Esophagus muscularis mucosa (tissue), 4 donors: ENCODE results near the gene ZNF3. TPM values are rescaled to one million over a fixed set of nuclear protein-coding genes. Genes with fewer than 3 reads are reported as not detected.

Source experiments
- DNase-seq: peaks from one replicate; pipeline ENCODE4 v3.0.0-alpha.2; 2017; ENCODE audit errors: extremely low spot score
- H3K27ac ChIP-seq, 4 donors: fragments of 200-600 bp; sonication (generic); replicated peaks in 1 of 4; 1 replicate in 3 of 4; 2 replicates in 1 of 4; pipeline ENCODE4 v1.5.1; 2016 to 2019; ENCODE audit warnings: mild to moderate bottlenecking in 1 of 4
- H3K27me3 ChIP-seq, 4 donors: fragments of 200-600 bp; sonication (generic); one replicate each; pipeline versions ENCODE4 v1.5.1 to v1.6.0; 2016 to 2019
- H3K36me3 ChIP-seq, 4 donors: fragments of 200-600 bp; sonication (generic); one replicate each; pipeline ENCODE4 v1.5.1; 2016 to 2019
- H3K4me1 ChIP-seq, 4 donors: fragments of 200-600 bp; sonication (generic); one replicate each; pipeline ENCODE4 v1.5.1; 2016 to 2019
- H3K4me3 ChIP-seq, 4 donors: fragments of 200-600 bp; sonication (generic); 1 replicate in 2 of 4; 2 replicates in 2 of 4; pipeline ENCODE4 v1.5.1; 2016 to 2019; ENCODE audit warnings: mild to moderate bottlenecking in 4 of 4, moderate library complexity in 1 of 4
- H3K9me3 ChIP-seq, 4 donors: fragments of 200-600 bp; sonication (generic); 1 replicate in 3 of 4; 2 replicates in 1 of 4; pipeline ENCODE4 v1.5.1; 2016 to 2019
- EP300 ChIP-seq: sonication (generic); formaldehyde crosslinking; IDR thresholded peaks from one replicate; pipeline ENCODE4 v1.6.1; 2017; ENCODE audit warnings: antibody characterized with exemption
- POLR2A ChIP-seq: fragments of 450-650 bp; IDR thresholded peaks from one replicate; pipeline ENCODE4 v1.6.1; 2017; ENCODE audit warnings: antibody characterized with exemption, moderate library complexity, mild to moderate bottlenecking, low read depth
- POLR2AphosphoS5 ChIP-seq, 2 donors: sonication (generic); formaldehyde crosslinking; IDR thresholded peaks; one replicate each; pipeline ENCODE4 v1.6.1; 2017; ENCODE audit warnings: antibody characterized with exemption in 2 of 2
- WGBS: methylation state at CpG from one replicate; pipeline ENCODE4 v1.1.5; 2018; 5-methylcytosine and 5-hydroxymethylcytosine counted together
- intact Hi-C: fragments of 100-400 bp; cut with DNase I; formaldehyde crosslinking; loops from one replicate; pipeline ENCODE4 v1.15.1; 2023
- total RNA-seq, 4 donors: library from RNA; depleted of rRNA; stranded (reverse); fragments of >200 nt; gene quantifications; one replicate each; pipeline versions ENCODE4 v1.1.0 to v1.2.1, GENCODE V29; 2016
- TF ChIP-seq, protein P1 (sequence below), 3 experiments: fragments of 200-600 bp in 2 of 3; fragments of 450-650 bp in 1 of 3; sonication (generic) in 2 of 3; IDR thresholded peaks; one replicate each; pipeline ENCODE4 v1.5.1; 2017 to 2019; ENCODE audit warnings: antibody characterized with exemption in 3 of 3, mild to moderate bottlenecking in 2 of 3, moderate library complexity in 1 of 3

ZNF3 gene
- total RNA-seq, 4 donors from 2014 or later = 15.6 to 25.3 (median 20.7) TPM

DNA sequence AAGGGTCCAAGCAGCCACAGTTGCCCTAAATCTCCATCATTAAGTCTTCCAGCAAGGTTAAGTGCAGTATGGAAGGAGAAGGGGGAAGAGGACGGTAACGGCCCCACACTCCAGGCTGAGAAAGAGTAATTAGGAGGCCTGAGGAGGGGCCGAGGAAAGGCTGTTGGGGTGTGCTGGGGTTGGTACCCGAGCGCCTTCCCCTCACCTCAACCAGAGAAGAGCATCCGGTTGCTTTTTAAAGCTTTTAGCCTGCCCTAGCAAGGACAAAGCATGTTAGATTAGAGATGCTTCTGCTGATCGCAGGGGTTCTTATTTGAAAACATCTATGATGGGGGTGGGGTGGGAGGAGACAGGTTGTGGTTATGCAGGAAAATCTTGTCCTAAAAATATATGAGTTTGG is 40.9 kb downstream of the ZNF3 start:
- intact Hi-C loops = no loop called here
- 65% methylated on average over 7 of the region's 7 CpGs for WGBS
- no peak overlapping the region for H3K27ac ChIP-seq
- TF ChIP-seq, protein P1, sequence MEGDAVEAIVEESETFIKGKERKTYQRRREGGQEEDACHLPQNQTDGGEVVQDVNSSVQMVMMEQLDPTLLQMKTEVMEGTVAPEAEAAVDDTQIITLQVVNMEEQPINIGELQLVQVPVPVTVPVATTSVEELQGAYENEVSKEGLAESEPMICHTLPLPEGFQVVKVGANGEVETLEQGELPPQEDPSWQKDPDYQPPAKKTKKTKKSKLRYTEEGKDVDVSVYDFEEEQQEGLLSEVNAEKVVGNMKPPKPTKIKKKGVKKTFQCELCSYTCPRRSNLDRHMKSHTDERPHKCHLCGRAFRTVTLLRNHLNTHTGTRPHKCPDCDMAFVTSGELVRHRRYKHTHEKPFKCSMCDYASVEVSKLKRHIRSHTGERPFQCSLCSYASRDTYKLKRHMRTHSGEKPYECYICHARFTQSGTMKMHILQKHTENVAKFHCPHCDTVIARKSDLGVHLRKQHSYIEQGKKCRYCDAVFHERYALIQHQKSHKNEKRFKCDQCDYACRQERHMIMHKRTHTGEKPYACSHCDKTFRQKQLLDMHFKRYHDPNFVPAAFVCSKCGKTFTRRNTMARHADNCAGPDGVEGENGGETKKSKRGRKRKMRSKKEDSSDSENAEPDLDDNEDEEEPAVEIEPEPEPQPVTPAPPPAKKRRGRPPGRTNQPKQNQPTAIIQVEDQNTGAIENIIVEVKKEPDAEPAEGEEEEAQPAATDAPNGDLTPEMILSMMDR (IDR thresholded peaks at IDR 0.05) = no peak
- TF ChIP-seq POLR2AphosphoS5 (IDR thresholded peaks at IDR 0.05) (no peak), EP300 (no peak), POLR2A (no peak)
- no peaks in the 10 kb centered on the region for H3K27me3 ChIP-seq
- no peak overlapping the region for H3K4me3 ChIP-seq
- H3K9me3 ChIP-seq = no peaks in the 10 kb centered on the region
- DNase-seq = no peak
- H3K4me1 ChIP-seq = no peaks in the 10 kb centered on the region
- peaks cover 3 to 31% (median 6%) of the 10 kb centered on the region in 4 donors for H3K36me3 ChIP-seq

DNA sequence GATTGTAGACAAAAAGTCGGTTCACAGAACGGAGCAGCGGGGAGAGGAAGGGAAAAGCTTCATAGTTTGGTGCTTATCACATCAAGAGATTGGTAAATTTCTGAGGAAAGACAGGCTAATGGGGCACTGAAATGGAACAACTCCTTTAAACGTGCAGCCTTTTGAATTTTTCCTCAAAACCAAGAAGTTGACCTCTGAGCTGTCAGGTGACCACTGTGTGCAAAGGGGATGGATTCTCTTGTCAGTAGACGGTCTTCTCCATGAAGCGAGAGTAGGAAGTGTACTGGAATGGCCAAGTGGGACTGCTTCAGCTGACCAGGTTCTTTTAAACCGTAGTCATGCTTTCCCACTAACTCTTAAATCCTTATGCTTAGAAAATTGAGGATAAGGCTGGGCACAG is 43.2 kb downstream of the ZNF3 start:
- intact Hi-C loops = no loop called here
- Histone ChIP-seq H3K4me1 (no peaks in the 10 kb centered on the region), H3K27me3 (no peaks in the 10 kb centered on the region), H3K9me3 (no peaks in the 10 kb centered on the region), H3K36me3 (peaks cover 25 to 53% (median 28%) of the 10 kb centered on the region in 4 donors), H3K27ac (no peak overlapping the region), H3K4me3 (no peak overlapping the region)
- WGBS = 89% methylated on average over 7 of the region's 7 CpGs
- TF ChIP-seq EP300 = no peak
- TF ChIP-seq, protein P1 (IDR thresholded peaks at IDR 0.05) = no peak
- TF ChIP-seq POLR2A = no peak
- no peak for DNase-seq

DNA sequence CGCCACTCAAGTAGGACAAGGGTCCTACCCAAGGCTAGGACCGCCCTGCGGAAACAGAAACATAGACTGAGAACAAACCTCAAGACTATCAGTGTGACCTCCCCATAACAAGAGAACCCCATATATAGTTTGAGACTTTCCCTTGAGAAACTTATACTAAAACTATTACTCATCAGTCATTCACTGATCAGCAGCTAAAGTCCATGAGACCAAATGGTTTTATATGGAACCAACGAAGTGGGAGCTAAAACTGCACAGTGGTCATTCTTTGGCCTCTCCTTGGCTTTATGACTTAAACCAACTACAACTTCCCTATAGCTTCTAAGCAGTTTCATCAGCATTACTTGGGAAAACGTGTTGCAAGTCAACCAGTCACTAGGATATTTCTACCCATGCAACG is 45.6 kb downstream of the ZNF3 start:
- intact Hi-C loops = no loop called here
- WGBS = 87% methylated on average over 6 of the region's 6 CpGs
- DNase-seq = no peak
- Histone ChIP-seq H3K36me3 (peaks cover 42 to 78% (median 52%) of the 10 kb centered on the region in 4 donors), H3K27me3 (no peaks in the 10 kb centered on the region), H3K27ac (no peak overlapping the region), H3K4me1 (no peaks in the 10 kb centered on the region), H3K4me3 (no peak overlapping the region), H3K9me3 (no peaks in the 10 kb centered on the region)
- TF ChIP-seq POLR2AphosphoS5 (IDR thresholded peaks at IDR 0.05) = no peak

DNA sequence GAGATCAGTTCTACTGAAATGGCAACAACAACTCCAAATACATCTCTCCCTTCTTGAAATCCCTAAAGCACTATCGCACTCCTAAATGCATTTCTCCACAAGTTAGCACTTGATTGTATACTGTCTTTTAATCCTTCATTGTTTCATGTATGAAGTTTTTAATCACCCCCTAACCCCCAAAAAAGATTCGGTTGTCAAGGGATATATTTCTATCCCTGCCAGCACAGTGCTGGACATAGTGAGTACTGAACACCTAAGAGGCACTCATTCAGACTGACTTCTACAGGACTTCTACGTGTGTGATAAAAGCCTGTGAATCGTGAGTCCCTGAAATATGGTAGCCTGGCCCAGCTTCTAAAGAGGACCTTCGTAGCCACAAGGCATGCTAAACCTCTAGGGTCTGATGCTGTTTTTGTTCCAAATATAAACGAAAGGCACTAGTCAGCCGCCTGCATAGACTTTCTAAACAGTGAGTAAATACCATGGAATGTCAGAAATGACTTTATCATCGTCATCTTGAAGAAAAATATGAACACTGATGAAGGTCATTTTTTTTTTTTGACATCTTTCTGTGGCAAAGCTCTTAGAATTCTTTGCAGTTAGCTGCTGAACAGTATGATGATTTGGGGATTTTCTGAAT is 46.5 kb downstream of the ZNF3 start:
- 71% methylated on average over 8 of the region's 8 CpGs for WGBS
- peaks cover 50 to 86% (median 60%) of the 10 kb centered on the region in 4 donors for H3K36me3 ChIP-seq
- H3K4me1 ChIP-seq = no peaks in the 10 kb centered on the region
- DNase-seq = no peak
- H3K27ac ChIP-seq = no peak overlapping the region
- no peaks in the 10 kb centered on the region for H3K9me3 ChIP-seq
- intact Hi-C loops = no loop called here
- TF ChIP-seq, protein P1 (IDR thresholded peaks at IDR 0.05) = no peak
- no peak for TF ChIP-seq POLR2AphosphoS5 (IDR thresholded peaks at IDR 0.05)
- H3K27me3 ChIP-seq = no peaks in the 10 kb centered on the region
- no peak overlapping the region for H3K4me3 ChIP-seq

DNA sequence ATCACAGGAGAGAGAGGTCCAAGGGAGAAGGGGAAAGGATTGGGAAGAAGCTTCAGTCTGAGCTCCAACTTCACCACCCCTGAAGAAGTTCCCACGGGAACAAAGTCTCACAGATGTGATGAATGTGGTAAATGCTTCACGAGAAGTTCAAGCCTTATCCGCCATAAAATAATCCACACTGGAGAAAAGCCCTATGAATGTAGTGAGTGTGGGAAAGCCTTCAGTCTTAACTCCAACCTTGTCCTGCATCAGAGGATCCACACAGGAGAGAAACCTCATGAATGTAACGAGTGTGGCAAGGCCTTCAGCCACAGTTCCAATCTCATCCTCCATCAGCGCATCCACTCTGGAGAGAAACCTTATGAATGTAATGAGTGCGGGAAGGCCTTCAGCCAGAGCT is 48.0 kb downstream of the ZNF3 start:
- intact Hi-C loops = no loop called here
- no peak overlapping the region for H3K4me3 ChIP-seq
- no peaks in the 10 kb centered on the region for H3K4me1 ChIP-seq
- no peak for DNase-seq
- TF ChIP-seq POLR2AphosphoS5 (IDR thresholded peaks at IDR 0.05) = no peak
- TF ChIP-seq EP300 = no peak
- TF ChIP-seq, protein P1 (IDR thresholded peaks at IDR 0.05) = no peak
- TF ChIP-seq POLR2A = no peak
- H3K27ac ChIP-seq = no peak overlapping the region
- no peaks in the 10 kb centered on the region for H3K9me3 ChIP-seq
- no peaks in the 10 kb centered on the region for H3K27me3 ChIP-seq
- peaks cover 53 to 88% (median 73%) of the 10 kb centered on the region in 4 donors for H3K36me3 ChIP-seq
- WGBS = 92% methylated on average over 6 of the region's 6 CpGs
